Neuron (in vitro differentiated cells): ENCODE measurements around the gene CDC37.

Source experiments
- H2AFZ ChIP-seq: one replicate; pipeline ENCODE4 v1.6.1; 2013; ENCODE audit warnings: low read depth, mild to moderate bottlenecking, inconsistent platforms, low read length, moderate library complexity
- H3K27me3 ChIP-seq: one replicate; pipeline ENCODE4 v1.6.1; 2013; ENCODE audit warnings: low read length; ENCODE audit not compliant: insufficient read depth
- H3K36me3 ChIP-seq: one replicate; pipeline ENCODE4 v1.6.1; 2013; ENCODE audit warnings: low read length; ENCODE audit not compliant: insufficient read depth
- H3K4me1 ChIP-seq: one replicate; pipeline ENCODE4 v1.6.1; 2013; ENCODE audit warnings: low read length; ENCODE audit not compliant: insufficient read depth
- H3K4me3 ChIP-seq: 2 replicates; pipeline ENCODE4 v1.5.1; 2013; ENCODE audit warnings: mild to moderate bottlenecking, low read length, moderate library complexity
- H3K9me3 ChIP-seq: one replicate; pipeline ENCODE4 v1.6.1; 2013; ENCODE audit warnings: low read length

CDC37 gene

DNA sequence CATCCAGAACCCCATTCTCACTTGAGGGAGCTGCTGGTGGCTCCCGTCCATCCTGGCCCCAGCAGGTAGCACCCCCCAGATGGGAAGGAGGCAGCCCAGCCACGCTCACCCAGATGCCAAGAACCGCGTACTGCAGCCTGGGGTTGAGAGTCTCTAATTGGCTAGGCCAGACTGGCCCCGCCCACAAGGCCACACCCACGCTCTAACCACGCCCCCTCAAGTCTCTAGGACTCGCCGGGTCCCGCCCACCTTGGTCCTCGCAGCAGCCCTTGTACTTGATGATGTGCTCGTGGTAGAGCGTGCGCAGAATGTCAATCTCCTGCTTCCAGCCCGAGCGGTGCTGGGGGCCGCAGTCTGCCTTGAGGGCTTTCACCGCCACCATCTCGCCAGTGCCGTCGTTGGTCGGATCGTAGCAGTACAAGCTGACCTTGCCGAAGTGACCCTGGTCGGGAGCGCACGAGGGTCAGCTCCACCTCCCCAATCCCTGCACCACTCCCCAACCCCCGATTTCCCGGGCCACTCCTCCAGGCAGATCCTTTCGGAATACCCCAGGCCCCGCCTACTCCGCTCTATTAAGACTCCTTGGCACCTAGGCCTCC is 49.5 kb downstream of the CDC37 start:
- H3K36me3 ChIP-seq: peaks cover 54% of the 10 kb centered on the region

DNA sequence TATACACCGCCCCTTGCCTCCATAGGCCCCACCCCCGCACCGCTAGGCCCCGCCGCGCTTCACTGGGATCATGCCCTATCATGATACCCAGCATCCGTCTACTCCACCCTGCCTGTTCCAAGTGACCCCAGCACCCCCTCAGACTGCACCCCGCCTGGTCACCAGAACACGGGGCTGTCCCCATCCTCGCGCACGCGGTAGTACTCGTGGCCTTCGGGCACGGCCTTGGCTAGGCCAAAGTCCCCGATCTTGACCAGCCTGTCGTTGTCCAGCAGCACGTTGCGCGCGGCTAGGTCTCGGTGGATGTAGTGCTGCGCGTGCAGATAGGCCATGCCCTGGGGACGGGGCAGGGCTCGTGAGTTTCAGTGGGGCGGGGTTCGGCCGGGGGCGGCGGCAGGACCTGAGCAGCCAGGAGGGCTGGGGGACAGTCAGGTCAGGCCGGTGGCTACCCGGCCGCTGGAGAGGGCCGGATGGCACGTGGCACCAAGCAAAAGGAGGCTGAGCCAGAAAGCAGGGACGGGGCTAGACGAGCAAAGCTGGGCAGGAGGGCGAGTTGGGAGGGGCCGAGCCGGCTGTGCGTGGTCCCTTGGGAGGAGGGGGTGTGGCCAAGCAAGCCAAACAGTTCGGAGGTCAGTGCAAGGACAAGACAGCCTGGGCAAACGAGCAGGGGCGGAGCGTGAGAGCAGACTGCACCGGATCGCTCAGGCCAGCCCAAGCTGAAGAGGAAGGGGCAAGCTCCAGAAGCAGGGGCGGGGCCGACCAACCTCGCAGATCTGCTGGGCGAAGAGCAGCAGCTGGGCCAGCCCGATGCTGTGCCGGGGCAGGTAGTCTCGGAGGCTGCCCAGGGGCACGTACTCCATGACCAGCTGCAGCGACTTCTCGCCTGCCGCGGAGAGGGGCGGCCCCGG is 50.3 kb downstream of the CDC37 start:
- H3K4me1 ChIP-seq: no peaks in the 10 kb centered on the region
- H2AFZ ChIP-seq: no peak overlapping the region
- no peaks in the 10 kb centered on the region for H3K9me3 ChIP-seq
- no peak overlapping the region for H3K4me3 ChIP-seq
- H3K27me3 ChIP-seq: no peaks in the 10 kb centered on the region
- peaks cover 50% of the 10 kb centered on the region for H3K36me3 ChIP-seq

More for the DNA sequence above, 49.5 kb downstream of the CDC37 start:
- no peaks in the 10 kb centered on the region for H3K27me3 ChIP-seq
- H3K4me1 ChIP-seq: no peaks in the 10 kb centered on the region
- no peaks in the 10 kb centered on the region for H3K9me3 ChIP-seq
- H3K4me3 ChIP-seq: no peak overlapping the region
- H2AFZ ChIP-seq: no peak overlapping the region

DNA sequence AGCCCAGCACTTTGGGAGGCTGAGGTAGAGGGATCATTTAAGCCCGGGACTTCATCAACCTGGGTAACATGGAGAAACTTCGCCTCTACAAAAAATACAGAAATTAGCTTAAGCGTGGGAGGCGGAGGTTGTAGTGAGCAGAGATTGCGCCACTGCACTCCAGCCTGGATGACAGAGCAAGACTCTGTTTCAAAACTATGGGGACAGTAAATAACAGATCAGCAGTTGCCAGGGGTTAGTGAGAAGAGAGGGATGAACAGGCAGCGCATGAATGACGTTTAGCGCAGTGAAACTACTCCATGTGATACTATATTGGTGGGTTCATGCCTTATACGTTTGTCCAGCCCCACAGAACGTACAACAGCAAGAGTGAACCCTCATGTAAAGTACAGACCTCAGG is 56.8 kb downstream of the CDC37 start:
- Histone ChIP-seq H3K4me3 (no peak overlapping the region), H2AFZ (no peak overlapping the region), H3K4me1 (no peaks in the 10 kb centered on the region), H3K27me3 (no peaks in the 10 kb centered on the region), H3K9me3 (no peaks in the 10 kb centered on the region), H3K36me3 (peaks cover 12% of the 10 kb centered on the region)

DNA sequence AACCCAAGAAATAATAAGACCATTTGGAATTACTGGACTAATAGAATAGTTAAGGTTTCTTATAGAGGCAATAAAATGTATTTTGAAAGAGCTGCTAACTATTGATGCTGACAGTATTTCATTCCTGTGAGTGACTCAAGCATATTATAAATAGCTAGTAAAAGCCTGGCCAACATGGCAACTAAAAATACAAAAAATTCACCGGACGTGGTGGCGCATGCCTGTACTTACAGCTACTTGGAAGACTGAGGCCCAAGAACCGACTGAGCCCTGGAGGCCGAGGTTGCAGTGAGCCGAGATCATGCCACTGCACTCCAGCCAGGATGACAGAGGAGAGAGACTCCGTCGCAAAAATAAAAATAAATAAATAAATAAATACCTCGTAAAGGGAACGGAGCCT is 58.6 kb downstream of the CDC37 start:
- no peaks in the 10 kb centered on the region for H3K27me3 ChIP-seq
- H3K36me3 ChIP-seq: peaks cover 1% of the 10 kb centered on the region
- H3K4me3 ChIP-seq: no peak overlapping the region
- H2AFZ ChIP-seq: no peak overlapping the region
- no peaks in the 10 kb centered on the region for H3K9me3 ChIP-seq
- H3K4me1 ChIP-seq: no peaks in the 10 kb centered on the region

DNA sequence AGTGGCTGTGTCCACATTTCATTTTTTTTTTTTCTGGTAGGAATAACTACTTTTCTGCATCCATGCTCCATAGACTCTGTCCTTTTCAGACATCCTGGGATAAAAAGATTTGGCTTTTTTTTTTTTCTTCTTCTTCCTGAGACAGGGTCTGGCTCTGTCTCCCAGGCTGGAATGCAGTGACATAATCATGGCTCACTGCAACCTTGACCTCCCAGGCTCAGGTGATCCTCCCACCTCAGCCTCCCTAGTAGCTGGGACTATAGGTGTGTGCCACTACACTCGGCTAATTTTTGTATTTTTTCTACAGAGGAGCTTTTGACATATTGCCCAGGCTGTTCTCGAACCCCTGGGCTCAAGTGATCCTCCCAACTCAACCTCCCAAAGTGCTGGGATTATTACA is 59.8 kb downstream of the CDC37 start:
- no peak overlapping the region for H2AFZ ChIP-seq
- no peaks in the 10 kb centered on the region for H3K36me3 ChIP-seq
- H3K27me3 ChIP-seq: no peaks in the 10 kb centered on the region
- no peak overlapping the region for H3K4me3 ChIP-seq
- H3K4me1 ChIP-seq: no peaks in the 10 kb centered on the region
- no peaks in the 10 kb centered on the region for H3K9me3 ChIP-seq
